ENCODE results near the gene CDH12.
"Not testable (repeated sequence)": the region's sequence is repeated elsewhere in the genome, so short reads cannot be mapped to it uniquely, and the experiment has no call there.

The CDH12 gene

DNA sequence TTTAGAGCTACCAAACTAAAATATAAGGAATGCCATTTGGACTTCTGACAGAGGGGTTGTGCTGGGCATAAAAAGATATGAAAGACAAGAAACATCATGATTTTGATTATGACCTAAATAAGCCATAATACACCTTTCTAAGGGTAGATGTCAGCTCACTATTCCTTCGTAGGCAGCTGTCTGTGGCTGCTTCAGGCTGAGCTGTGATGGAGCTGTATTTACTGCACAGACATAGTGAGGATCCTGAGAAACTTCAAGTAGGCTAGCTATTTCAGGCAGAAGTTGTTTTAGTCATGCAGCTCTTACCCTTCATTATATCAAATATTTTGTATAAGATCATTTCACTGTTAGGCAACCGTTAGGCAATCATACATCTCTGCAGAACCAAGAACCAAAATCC, 511.7 kb downstream of the CDH12 start:
- H3K36me3 ChIP-seq, result no peaks in the 10 kb centered on the region
- no peaks in the 10 kb centered on the region for H3K27me3 ChIP-seq
- H3K4me3 ChIP-seq (ENCODE audit: low read depth in 1 of 2, low read length in 1 of 2), result no peak overlapping the region
- no peak for TF ChIP-seq CTCF (IDR thresholded peaks at IDR 0.05)
- H3K27ac ChIP-seq, result no peak overlapping the region
- no peaks in the 10 kb centered on the region for H3K9me3 ChIP-seq
- no peaks in the 10 kb centered on the region for H3K4me1 ChIP-seq (ENCODE audit: control insufficient read depth in 1 of 2, insufficient read depth in 1 of 2, low read depth in 1 of 2, low read length in 1 of 2)

GRCh38 chr5:22332949-22333348, 520.2 kb downstream of the CDH12 start:
- H3K4me3 ChIP-seq (ENCODE audit: low read depth in 1 of 2, low read length in 1 of 2); H3K27me3 ChIP-seq; H3K27ac ChIP-seq; H3K4me1 ChIP-seq (ENCODE audit: control insufficient read depth in 1 of 2, insufficient read depth in 1 of 2, low read depth in 1 of 2, low read length in 1 of 2); H3K9me3 ChIP-seq; H3K36me3 ChIP-seq: not testable (repeated sequence)

GRCh38 chr5:22329683-22330082, 523.5 kb downstream of the CDH12 start:
- H3K9me3 ChIP-seq, result no peaks in the 10 kb centered on the region
- no peaks in the 10 kb centered on the region for H3K36me3 ChIP-seq
- H3K27ac ChIP-seq, result no peak overlapping the region
- H3K4me1 ChIP-seq (ENCODE audit: control insufficient read depth in 1 of 2, insufficient read depth in 1 of 2, low read depth in 1 of 2, low read length in 1 of 2), result no peaks in the 10 kb centered on the region
- no peak for TF ChIP-seq CTCF (IDR thresholded peaks at IDR 0.05)
- no peaks in the 10 kb centered on the region for H3K27me3 ChIP-seq
- no peak overlapping the region for H3K4me3 ChIP-seq (ENCODE audit: low read depth in 1 of 2, low read length in 1 of 2)

GRCh38 chr5:22319798-22320197, 533.3 kb downstream of the CDH12 start:
- H3K9me3 ChIP-seq, result no peaks in the 10 kb centered on the region
- no peaks in the 10 kb centered on the region for H3K4me1 ChIP-seq (ENCODE audit: control insufficient read depth in 1 of 2, insufficient read depth in 1 of 2, low read depth in 1 of 2, low read length in 1 of 2)
- no peaks in the 10 kb centered on the region for H3K27me3 ChIP-seq
- H3K27ac ChIP-seq, result no peak overlapping the region
- no peak for TF ChIP-seq CTCF (IDR thresholded peaks at IDR 0.05)
- H3K36me3 ChIP-seq, result no peaks in the 10 kb centered on the region
- no peak overlapping the region for H3K4me3 ChIP-seq (ENCODE audit: low read depth in 1 of 2, low read length in 1 of 2)

- Histone ChIP-seq H3K36me3 (no peaks in the 10 kb centered on the region), H3K9me3 (no peaks in the 10 kb centered on the region), H3K27ac (no peak overlapping the region), H3K27me3 (no peaks in the 10 kb centered on the region), H3K4me1 (ENCODE audit: control insufficient read depth in 1 of 2, insufficient read depth in 1 of 2, low read depth in 1 of 2, low read length in 1 of 2) (no peaks in the 10 kb centered on the region), H3K4me3 (ENCODE audit: low read depth in 1 of 2, low read length in 1 of 2) (no peak overlapping the region)
- no peak for TF ChIP-seq CTCF (IDR thresholded peaks at IDR 0.05)
Observed at GRCh38 chr5:22316294-22316693, 536.9 kb downstream of the CDH12 start.

DNA sequence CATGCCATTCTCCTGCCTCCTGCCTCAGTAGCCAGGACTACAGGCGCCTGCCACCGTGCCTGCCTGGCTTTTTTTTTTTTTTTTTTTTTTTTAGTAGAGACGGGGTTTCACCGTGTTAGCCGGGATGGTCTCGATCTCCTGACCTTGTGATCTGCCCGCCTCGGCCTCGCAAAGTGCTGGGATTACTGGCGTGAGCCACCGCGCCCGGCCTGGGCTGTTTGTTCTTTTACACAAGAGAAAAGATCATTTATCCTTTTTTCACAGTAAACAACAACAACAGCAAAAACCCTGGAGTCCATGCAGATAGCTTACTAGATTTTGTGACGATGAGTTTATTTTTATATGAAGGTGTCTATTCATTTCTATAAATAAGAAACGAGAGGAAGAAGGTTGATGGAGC, 538.1 kb downstream of the CDH12 start:
- H3K9me3 ChIP-seq; H3K4me3 ChIP-seq (ENCODE audit: low read depth in 1 of 2, low read length in 1 of 2); H3K36me3 ChIP-seq; H3K27me3 ChIP-seq; H3K27ac ChIP-seq; H3K4me1 ChIP-seq (ENCODE audit: control insufficient read depth in 1 of 2, insufficient read depth in 1 of 2, low read depth in 1 of 2, low read length in 1 of 2): not testable (repeated sequence)

- Histone ChIP-seq H3K27me3 (no peaks in the 10 kb centered on the region), H3K9me3 (no peaks in the 10 kb centered on the region), H3K36me3 (no peaks in the 10 kb centered on the region), H3K4me3 (ENCODE audit: low read depth in 1 of 2, low read length in 1 of 2) (no peak overlapping the region), H3K4me1 (ENCODE audit: control insufficient read depth in 1 of 2, insufficient read depth in 1 of 2, low read depth in 1 of 2, low read length in 1 of 2) (no peaks in the 10 kb centered on the region), H3K27ac (no peak overlapping the region)
- no peak for TF ChIP-seq CTCF (IDR thresholded peaks at IDR 0.05)
Observed at GRCh38 chr5:22314548-22314947, 538.6 kb downstream of the CDH12 start.

Data from neutrophil (primary cell).